GM23338 (cell line): ENCODE data around the gene AZU1. TPM values are rescaled to one million over a fixed set of nuclear protein-coding genes. Genes with fewer than 3 reads are reported as not detected.

Experiments
- ATAC-seq: fragments of 200-7000 bp; cut with Tn5 transposase; 3 replicates; pipeline ENCODE4 v1.9.1; 2020
- DNase-seq: peaks from one replicate; pipeline ENCODE4 v3.0.0-alpha.2; 2015; ENCODE audit warnings: low spot score
- H2AFZ ChIP-seq: fragments of 200-600 bp; sonication (generic); 2 replicates; pipeline ENCODE4 v1.8.0; 2016; ENCODE audit warnings: antibody characterized with exemption, mild to moderate bottlenecking, moderate library complexity
- H3F3A ChIP-seq: fragments of 200-600 bp; sonication (generic); replicated peaks from 2 replicates; pipeline ENCODE4 v1.8.0; 2017; ENCODE audit warnings: antibody characterized with exemption, mixed run types, low read depth
- H3K27ac ChIP-seq: fragments of 200-600 bp; sonication (generic); 2 replicates; pipeline ENCODE4 v1.6.1; 2016; ENCODE audit warnings: low read depth
- H3K27me3 ChIP-seq: fragments of 200-600 bp; sonication (generic); 2 replicates; pipeline ENCODE4 v1.8.0; 2016; ENCODE audit warnings: mild to moderate bottlenecking, mixed run types, moderate library complexity; ENCODE audit not compliant: insufficient read depth
- H3K36me3 ChIP-seq: fragments of 200-600 bp; sonication (generic); 2 replicates; pipeline ENCODE4 v1.8.0; 2016; ENCODE audit warnings: mild to moderate bottlenecking; ENCODE audit not compliant: insufficient read depth
- H3K4me1 ChIP-seq: fragments of 200-600 bp; sonication (generic); 2 replicates; pipeline ENCODE4 v1.8.0; 2016; ENCODE audit warnings: mild to moderate bottlenecking, moderate library complexity; ENCODE audit not compliant: insufficient read depth
- H3K4me2 ChIP-seq: fragments of 200-600 bp; sonication (generic); 2 replicates; pipeline ENCODE4 v1.7.1; 2017; ENCODE audit warnings: mixed run types
- H3K4me3 ChIP-seq: fragments of 200-600 bp; sonication (generic); 2 replicates; pipeline ENCODE4 v1.6.1; 2016; ENCODE audit warnings: mixed run types
- H3K79me2 ChIP-seq: fragments of 200-600 bp; sonication (generic); replicated peaks from 2 replicates; pipeline ENCODE4 v1.8.0; 2017; ENCODE audit warnings: mild to moderate bottlenecking; ENCODE audit not compliant: insufficient read depth
- H3K9me2 ChIP-seq: fragments of 200-600 bp; sonication (generic); 2 replicates; pipeline ENCODE4 v1.8.0; 2017; ENCODE audit not compliant: insufficient read depth
- H4K20me1 ChIP-seq: fragments of 200-600 bp; sonication (generic); replicated peaks from 2 replicates; pipeline ENCODE4 v1.8.0; 2017; ENCODE audit warnings: mild to moderate bottlenecking; ENCODE audit not compliant: insufficient read depth
- H3K27ac Mint-ChIP-seq: 2 replicates; pipeline ENCODE4 v1.8.0; 2020; ENCODE audit warnings: inconsistent platforms, mild to moderate bottlenecking, moderate library complexity, mixed read lengths
- H3K27me3 Mint-ChIP-seq: 3 replicates; pipeline ENCODE4 v1.8.0; 2022; ENCODE audit warnings: low read depth, mild to moderate bottlenecking, moderate library complexity, mixed read lengths, inconsistent platforms; ENCODE audit not compliant: insufficient read depth, poor library complexity
- H3K36me3 Mint-ChIP-seq: 3 replicates; pipeline ENCODE4 v1.8.0; 2021; ENCODE audit warnings: low read depth, mild to moderate bottlenecking, inconsistent platforms, moderate library complexity, mixed read lengths
- H3K4me1 Mint-ChIP-seq: 3 replicates; pipeline ENCODE4 v1.8.0; 2020; ENCODE audit warnings: mild to moderate bottlenecking, inconsistent platforms, mixed read lengths
- H3K4me3 Mint-ChIP-seq: 3 replicates; pipeline ENCODE4 v1.8.0; 2021; ENCODE audit warnings: moderate library complexity, mild to moderate bottlenecking, inconsistent platforms, mixed read lengths
- H3K9me3 Mint-ChIP-seq: 3 replicates; pipeline ENCODE4 v1.8.0; 2020; ENCODE audit warnings: moderate library complexity, mild to moderate bottlenecking, inconsistent platforms, mixed read lengths
- EZH2 ChIP-seq: fragments of 200-600 bp; sonication (generic); IDR thresholded peaks from one replicate; pipeline ENCODE4 v1.8.0; 2017; ENCODE audit warnings: antibody characterized with exemption, mild to moderate bottlenecking, low read depth; ENCODE audit not compliant: unreplicated experiment
- JUNB ChIP-seq: IDR thresholded peaks from one replicate; pipeline ENCODE4 v1.6.1; 2016; ENCODE audit warnings: antibody characterized with exemption; ENCODE audit not compliant: unreplicated experiment
- NANOG ChIP-seq: IDR thresholded peaks from 2 replicates; pipeline ENCODE4 v1.6.1; 2016; ENCODE audit warnings: antibody characterized with exemption, borderline replicate concordance
- POLR2AphosphoS5 ChIP-seq: IDR thresholded peaks from 2 replicates; pipeline ENCODE4 v1.6.1; 2016; ENCODE audit warnings: antibody characterized with exemption, low read depth
- STAT1 ChIP-seq: IDR thresholded peaks from one replicate; pipeline ENCODE4 v1.6.1; 2016; ENCODE audit warnings: antibody characterized with exemption; ENCODE audit not compliant: unreplicated experiment
- polyA plus RNA-seq: library from polyadenylated mRNA; unstranded; fragments of >200 nt; fragmentation: Nextera tagmentation; extraction: Ambion mirVana; gene quantifications from 2 replicates; pipeline ENCODE4 v1.2.1, GENCODE V29; 2016
- total RNA-seq: library from RNA; depleted of rRNA; stranded (reverse); fragments of >200 nt; shearing (Covaris generic); gene quantifications from 2 replicates; pipeline ENCODE4 v1.2.3, GENCODE V29; 2014
- TF ChIP-seq, protein P1 (sequence below), 2 experiments: fragments of 200-600 bp in 1 of 2; sonication (generic) in 1 of 2; conservative IDR thresholded peaks; 2 replicates each; pipeline versions ENCODE4 v1.5.1 to v1.6.1; 2016 to 2017; ENCODE audit warnings: antibody characterized with exemption in 2 of 2, low read depth in 2 of 2, mild to moderate bottlenecking in 2 of 2, moderate library complexity in 1 of 2
- TF ChIP-seq, protein P2 (sequence below): IDR thresholded peaks from one replicate; pipeline ENCODE4 v1.6.1; 2018; ENCODE audit warnings: antibody characterized with exemption; ENCODE audit not compliant: unreplicated experiment
- TF ChIP-seq, protein P3 (sequence below): IDR thresholded peaks from 2 replicates; pipeline ENCODE4 v1.6.1; 2016; ENCODE audit warnings: antibody characterized with exemption

The AZU1 gene
- total and polyA plus RNA-seq, 2 experiments from 2014 or later = 0.78 to 1.4 TPM

DNA sequence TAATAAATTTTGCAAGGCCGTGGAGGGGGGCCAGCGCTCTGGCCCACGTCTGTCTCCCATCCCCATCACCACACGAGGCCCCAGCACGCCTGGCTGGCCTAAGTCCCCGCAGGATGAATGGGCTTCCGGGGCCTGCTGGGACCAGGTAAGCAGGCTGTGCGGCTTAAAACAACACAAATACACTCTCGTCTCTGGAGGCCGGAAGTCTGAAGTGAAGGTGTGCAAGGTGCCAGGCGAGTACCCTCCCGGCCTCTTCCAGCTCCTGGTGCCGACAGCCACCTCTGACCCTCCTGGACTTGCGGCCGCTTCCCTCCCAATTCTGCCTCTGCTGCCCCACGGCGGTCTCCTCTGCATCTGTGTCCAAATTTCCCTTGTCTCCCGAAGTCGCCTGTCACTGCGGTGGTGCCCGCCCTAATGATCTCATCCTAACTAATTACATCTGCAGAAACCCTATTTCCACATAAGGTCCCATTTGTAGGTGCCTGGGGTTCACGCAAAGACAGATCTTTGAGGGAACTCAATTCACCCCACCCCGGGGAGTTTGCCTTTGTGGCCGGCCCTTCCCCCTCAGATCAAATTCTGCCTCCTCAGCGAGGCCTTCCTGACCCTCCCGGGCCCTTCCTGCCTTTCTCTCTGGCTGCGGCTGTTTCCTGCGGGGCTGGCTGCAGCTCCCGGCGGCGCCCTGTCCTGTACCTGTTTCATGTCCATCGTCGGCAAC lies 38.5 kb upstream of the AZU1 start:
- peaks cover 13% of the 10 kb centered on the region for H3K79me2 ChIP-seq
- Mint-ChIP-seq H3K4me3 (peak overlapping the region; percentile 33), H3K27ac (peak overlapping the region; percentile 88), H3K9me3 (no peaks in the 10 kb centered on the region), H3K27me3 (peaks cover 9% of the 10 kb centered on the region), H3K4me1 (peaks cover 30% of the 10 kb centered on the region), H3K36me3 (no peaks in the 10 kb centered on the region; the same call in 2 of the 3 replicates)
- DNase-seq (peak; percentile 82), ATAC-seq (peak; percentile 72)
- H3K4me1 ChIP-seq = peaks cover 42% of the 10 kb centered on the region
- H3K9me2 ChIP-seq = no peaks in the 10 kb centered on the region
- no peak for TF ChIP-seq EZH2
- TF ChIP-seq, protein P1, sequence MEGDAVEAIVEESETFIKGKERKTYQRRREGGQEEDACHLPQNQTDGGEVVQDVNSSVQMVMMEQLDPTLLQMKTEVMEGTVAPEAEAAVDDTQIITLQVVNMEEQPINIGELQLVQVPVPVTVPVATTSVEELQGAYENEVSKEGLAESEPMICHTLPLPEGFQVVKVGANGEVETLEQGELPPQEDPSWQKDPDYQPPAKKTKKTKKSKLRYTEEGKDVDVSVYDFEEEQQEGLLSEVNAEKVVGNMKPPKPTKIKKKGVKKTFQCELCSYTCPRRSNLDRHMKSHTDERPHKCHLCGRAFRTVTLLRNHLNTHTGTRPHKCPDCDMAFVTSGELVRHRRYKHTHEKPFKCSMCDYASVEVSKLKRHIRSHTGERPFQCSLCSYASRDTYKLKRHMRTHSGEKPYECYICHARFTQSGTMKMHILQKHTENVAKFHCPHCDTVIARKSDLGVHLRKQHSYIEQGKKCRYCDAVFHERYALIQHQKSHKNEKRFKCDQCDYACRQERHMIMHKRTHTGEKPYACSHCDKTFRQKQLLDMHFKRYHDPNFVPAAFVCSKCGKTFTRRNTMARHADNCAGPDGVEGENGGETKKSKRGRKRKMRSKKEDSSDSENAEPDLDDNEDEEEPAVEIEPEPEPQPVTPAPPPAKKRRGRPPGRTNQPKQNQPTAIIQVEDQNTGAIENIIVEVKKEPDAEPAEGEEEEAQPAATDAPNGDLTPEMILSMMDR (conservative IDR thresholded peaks at IDR 0.05; ENCODE audit: low read depth in 2 of 2) = peak in 1 of 2 experiments; percentile 25; a peak in 1 of 4 replicates
- TF ChIP-seq STAT1 = no peak
- peaks cover 17% of the 10 kb centered on the region for H3F3A ChIP-seq
- H3K27me3 ChIP-seq = no peaks in the 10 kb centered on the region
- H2AFZ ChIP-seq = no peak overlapping the region
- 0 out of 2 replicates have a peak overlapping the region, but pooled peaks have one; percentile 27 for H3K4me3 ChIP-seq
- H3K36me3 ChIP-seq = no peaks in the 10 kb centered on the region
- no peaks in the 10 kb centered on the region for H4K20me1 ChIP-seq
- H3K4me2 ChIP-seq = peak overlapping the region; percentile 64
- peak overlapping the region; percentile 91 for H3K27ac ChIP-seq

DNA sequence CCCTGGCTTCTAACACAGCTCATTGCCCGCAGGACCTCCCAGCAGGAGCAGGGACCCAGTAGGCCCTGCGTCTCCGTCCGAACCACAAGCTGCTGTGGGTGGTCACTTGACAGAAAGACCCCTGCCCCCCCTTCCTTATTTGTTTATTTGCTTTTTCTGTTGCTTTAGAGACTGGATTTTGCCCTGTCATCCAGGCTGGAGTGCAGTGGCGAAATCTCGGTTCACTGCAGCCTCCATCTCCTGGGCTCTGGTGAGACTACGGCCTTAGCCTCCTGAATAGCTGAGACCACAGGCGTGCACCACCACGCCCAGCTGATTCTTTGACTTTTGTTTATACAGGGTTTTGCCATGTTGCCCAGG lies 38.0 kb upstream of the AZU1 start:
- ATAC-seq = no peak
- Mint-ChIP-seq H3K4me3 (peak overlapping the region; percentile 33), H3K4me1 (peaks cover 30% of the 10 kb centered on the region), H3K9me3 (no peaks in the 10 kb centered on the region), H3K36me3 (no peaks in the 10 kb centered on the region; the same call in 2 of the 3 replicates), H3K27ac (peak overlapping the region; percentile 88), H3K27me3 (peaks cover 6% of the 10 kb centered on the region)
- no peak for DNase-seq
- Histone ChIP-seq H3K4me2 (peak overlapping the region; percentile 64; the same call in 1 of the 2 replicates), H3K9me2 (no peaks in the 10 kb centered on the region), H3K27ac (peak overlapping the region; percentile 91), H3K79me2 (peaks cover 7% of the 10 kb centered on the region), H3K4me3 (0 out of 2 replicates have a peak overlapping the region, but pooled peaks have one; percentile 27), H2AFZ (no peak overlapping the region), H3K4me1 (peaks cover 42% of the 10 kb centered on the region), H3K36me3 (no peaks in the 10 kb centered on the region), H3F3A (peaks cover 20% of the 10 kb centered on the region), H3K27me3 (no peaks in the 10 kb centered on the region), H4K20me1 (no peaks in the 10 kb centered on the region)
- TF ChIP-seq, protein P1 (conservative IDR thresholded peaks at IDR 0.05; ENCODE audit: low read depth in 2 of 2) = no peak
- TF ChIP-seq, protein P2, sequence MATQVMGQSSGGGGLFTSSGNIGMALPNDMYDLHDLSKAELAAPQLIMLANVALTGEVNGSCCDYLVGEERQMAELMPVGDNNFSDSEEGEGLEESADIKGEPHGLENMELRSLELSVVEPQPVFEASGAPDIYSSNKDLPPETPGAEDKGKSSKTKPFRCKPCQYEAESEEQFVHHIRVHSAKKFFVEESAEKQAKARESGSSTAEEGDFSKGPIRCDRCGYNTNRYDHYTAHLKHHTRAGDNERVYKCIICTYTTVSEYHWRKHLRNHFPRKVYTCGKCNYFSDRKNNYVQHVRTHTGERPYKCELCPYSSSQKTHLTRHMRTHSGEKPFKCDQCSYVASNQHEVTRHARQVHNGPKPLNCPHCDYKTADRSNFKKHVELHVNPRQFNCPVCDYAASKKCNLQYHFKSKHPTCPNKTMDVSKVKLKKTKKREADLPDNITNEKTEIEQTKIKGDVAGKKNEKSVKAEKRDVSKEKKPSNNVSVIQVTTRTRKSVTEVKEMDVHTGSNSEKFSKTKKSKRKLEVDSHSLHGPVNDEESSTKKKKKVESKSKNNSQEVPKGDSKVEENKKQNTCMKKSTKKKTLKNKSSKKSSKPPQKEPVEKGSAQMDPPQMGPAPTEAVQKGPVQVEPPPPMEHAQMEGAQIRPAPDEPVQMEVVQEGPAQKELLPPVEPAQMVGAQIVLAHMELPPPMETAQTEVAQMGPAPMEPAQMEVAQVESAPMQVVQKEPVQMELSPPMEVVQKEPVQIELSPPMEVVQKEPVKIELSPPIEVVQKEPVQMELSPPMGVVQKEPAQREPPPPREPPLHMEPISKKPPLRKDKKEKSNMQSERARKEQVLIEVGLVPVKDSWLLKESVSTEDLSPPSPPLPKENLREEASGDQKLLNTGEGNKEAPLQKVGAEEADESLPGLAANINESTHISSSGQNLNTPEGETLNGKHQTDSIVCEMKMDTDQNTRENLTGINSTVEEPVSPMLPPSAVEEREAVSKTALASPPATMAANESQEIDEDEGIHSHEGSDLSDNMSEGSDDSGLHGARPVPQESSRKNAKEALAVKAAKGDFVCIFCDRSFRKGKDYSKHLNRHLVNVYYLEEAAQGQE = no peak
- TF ChIP-seq, protein P3, sequence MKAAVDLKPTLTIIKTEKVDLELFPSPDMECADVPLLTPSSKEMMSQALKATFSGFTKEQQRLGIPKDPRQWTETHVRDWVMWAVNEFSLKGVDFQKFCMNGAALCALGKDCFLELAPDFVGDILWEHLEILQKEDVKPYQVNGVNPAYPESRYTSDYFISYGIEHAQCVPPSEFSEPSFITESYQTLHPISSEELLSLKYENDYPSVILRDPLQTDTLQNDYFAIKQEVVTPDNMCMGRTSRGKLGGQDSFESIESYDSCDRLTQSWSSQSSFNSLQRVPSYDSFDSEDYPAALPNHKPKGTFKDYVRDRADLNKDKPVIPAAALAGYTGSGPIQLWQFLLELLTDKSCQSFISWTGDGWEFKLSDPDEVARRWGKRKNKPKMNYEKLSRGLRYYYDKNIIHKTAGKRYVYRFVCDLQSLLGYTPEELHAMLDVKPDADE = no peak
- no peak for TF ChIP-seq POLR2AphosphoS5
- no peak for TF ChIP-seq JUNB
- TF ChIP-seq NANOG = no peak
